NCI-H82 (cell line): ENCODE data around the gene KDM6B.

ENCODE experiments used
- DNase-seq: peaks from one replicate; lab custom pipeline; 2025; lab: John Stamatoyannopoulos, UW

Gene KDM6B

DNA sequence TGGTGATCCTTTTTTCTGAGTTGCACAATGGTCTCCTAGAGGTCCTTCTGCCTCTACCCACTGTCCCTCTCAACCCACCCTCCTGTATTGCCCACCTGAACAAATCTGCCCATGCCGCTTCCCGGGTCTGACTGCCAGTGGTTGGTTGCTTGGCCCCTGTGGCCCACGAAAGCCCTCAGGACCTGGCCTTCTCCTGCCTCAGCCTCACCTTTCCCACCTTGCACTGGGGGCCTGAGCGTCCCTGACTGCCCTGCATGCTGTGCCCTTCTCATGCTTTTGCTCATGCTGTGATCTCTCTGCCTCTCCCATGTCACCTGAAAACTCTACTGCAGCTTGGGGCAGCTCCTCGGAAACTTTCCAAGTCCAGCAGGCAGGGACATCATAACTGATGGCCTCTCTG, 13.8 kb upstream of the KDM6B start:
- no peak for DNase-seq

- DNase-seq = no peak
Measured at GRCh38 chr17:7822126-7822525, 11.9 kb upstream of the KDM6B start.

GRCh38 chr17:7823581-7824001, 10.4 kb upstream of the KDM6B start:
- no peak for DNase-seq

DNA sequence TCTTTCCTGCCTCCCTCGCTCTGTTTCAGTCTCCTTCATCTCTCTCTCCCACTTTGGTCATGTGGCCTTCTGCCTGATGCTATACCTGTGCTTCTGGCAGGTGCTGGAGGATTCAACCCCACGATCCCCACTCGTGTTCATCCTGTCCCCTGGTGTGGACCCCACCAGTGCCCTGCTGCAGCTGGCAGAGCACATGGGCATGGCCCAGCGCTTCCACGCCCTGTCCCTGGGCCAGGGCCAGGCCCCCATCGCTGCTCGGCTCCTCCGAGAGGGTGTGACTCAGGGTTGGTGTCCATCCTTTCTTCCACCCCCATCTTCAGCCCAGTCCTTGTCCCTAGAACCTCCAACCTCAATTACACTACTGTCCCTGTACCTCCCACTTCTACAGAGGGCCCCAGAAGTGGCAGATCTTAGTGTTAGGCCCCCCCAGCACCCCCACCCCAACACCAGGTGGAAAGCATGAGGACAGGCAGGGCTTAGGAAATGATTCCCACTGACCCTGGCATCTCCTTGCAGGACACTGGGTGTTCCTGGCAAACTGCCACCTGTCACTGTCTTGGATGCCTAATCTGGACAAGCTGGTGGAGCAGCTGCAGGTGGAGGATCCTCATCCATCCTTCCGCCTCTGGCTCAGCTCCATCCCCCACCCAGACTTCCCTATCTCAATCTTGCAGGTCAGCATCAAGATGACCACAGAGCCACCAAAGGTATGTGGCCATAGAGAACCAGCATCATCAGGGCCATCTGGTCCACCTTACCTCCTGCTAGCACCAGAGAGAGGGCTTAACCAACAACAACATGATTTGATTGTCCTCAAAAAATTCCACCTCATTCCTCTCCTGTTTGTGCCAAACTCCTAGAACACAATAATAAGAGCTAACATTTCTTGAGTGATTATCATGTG, 9.7 kb upstream of the KDM6B start:
- peak; percentile 84 for DNase-seq

GRCh38 chr17:7825206-7825990, 8.6 kb upstream of the KDM6B start:
- DNase-seq = peak; percentile 93

- no peak for DNase-seq
Measured at GRCh38 chr17:7830616-7831015, 3.4 kb upstream of the KDM6B start.

- DNase-seq = no peak
Measured at GRCh38 chr17:7831233-7831632, 2.8 kb upstream of the KDM6B start.

DNA sequence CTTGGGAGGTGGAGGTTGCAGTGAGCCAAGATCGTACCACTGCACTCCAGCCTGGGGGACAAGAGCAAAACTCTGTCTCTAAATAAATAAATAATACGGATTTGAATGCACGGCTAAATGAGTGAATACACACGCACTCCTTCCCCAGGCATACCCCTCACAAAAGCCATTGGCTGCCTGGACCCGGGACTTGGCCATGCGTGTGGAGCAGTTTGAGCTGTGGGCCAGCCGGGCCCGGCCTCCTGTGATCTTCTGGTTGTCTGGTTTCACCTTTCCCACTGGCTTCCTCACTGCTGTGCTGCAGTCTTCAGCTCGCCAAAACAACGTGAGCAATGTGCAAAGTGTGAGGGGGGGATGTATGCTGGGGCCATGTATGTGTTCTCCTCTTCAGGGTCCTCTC, 1.6 kb upstream of the KDM6B start:
- no peak for DNase-seq

DNA sequence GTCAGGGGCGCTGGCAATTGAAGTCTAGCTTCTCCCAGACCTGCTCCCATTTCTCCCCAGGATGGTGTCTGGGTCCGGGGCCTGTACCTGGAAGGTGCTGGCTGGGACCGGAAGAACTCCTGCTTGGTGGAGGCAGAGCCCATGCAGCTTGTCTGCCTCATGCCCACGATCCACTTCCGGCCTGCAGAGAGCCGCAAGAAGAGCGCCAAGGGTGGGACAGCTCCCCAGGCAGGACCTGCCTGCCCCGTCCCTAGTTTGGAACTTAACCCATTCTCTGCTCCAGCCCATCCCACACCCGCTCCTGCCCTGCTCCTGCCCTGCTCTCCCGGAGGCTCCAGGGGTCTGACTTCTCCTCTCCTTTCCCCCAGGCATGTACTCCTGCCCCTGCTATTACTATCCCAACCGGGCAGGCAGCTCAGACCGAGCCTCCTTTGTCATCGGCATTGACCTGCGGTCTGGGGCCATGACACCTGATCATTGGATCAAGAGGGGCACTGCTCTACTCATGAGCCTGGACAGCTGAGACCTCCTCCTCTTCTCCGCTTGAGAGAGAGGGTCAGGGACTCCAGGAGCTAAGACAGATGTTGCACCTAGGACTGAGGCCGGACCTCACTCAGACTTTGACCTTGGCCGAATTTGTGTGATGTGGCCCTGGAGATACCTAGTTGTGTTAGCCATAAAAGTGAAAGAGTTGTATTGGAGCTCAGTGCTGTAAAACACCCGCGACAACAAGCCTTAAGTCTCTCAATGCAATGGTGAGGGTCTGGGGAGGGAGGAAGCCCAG, 814 bp upstream of the KDM6B start:
- DNase-seq = no peak

DNA sequence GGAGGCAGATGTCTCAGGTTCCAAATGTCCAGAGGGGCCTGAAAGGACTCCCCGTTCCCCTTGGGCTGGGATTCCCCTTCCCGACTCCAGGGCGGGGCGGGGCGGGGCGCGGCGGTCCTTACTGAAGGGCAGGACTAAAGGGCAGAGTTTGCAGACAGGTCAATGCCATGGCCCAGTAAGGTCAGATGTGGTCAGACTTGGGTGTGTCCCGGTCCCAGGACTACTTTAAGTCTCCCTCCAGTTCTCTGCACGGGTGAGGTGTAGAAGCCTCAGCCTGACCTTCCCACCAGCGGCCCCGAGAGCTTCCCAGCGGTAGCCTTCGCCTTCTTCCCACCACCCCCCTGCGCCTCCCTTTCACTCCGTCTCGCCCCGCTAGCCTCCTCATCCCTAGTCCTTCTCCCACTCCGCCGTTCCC, 532 bp downstream of the KDM6B start:
- no peak for DNase-seq

DNA sequence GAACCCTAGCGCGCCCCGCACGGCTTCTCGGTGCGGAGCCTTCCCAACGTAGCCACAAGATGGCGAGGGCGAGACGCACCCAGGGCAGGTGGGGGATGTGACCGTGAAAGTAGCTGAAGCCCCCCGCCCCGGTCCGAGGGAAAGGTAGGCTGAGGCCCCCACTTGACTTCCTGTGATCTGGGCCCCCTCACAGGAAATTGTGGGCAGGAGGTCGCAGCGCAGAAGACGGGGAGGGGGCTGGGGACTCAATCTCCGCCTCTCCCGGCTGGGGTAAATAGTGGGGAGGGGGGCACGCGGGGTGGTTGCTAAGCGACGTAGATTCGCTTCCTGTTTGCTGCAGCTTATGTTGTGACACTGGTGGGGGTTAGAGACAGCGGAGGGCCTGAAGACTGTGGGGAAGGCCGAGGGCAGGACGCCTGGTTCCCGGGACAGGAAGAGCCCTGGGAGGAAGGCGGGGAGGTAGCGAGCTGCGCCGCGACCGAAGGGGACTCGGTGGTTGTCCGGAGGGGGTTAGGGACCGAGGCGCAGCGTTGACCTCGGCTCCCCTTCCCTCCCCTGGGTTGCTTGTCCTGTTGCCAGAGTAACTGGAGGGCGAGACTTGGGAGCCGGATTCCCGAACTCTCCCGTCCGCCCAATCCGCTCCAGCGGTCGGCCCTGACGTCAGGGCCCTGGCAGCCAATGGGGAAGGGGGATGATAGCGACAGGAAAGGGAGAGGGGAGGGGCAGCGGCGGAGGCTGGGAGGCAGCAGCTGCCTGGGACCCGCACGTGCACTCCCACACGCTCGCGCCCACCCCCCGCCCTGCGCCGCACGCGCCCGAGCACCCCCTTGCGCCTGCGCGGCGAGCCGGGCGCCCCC, 1.2 kb downstream of the KDM6B start:
- DNase-seq = peak; percentile 100

- peak; percentile 98 for DNase-seq
Measured at GRCh38 chr17:7835814-7836595, 2.0 kb downstream of the KDM6B start.

- DNase-seq = peak; percentile 99
Measured at GRCh38 chr17:7836596-7837407, 2.8 kb downstream of the KDM6B start.

GRCh38 chr17:7837408-7838088, 3.5 kb downstream of the KDM6B start:
- peak; percentile 74 for DNase-seq

DNA sequence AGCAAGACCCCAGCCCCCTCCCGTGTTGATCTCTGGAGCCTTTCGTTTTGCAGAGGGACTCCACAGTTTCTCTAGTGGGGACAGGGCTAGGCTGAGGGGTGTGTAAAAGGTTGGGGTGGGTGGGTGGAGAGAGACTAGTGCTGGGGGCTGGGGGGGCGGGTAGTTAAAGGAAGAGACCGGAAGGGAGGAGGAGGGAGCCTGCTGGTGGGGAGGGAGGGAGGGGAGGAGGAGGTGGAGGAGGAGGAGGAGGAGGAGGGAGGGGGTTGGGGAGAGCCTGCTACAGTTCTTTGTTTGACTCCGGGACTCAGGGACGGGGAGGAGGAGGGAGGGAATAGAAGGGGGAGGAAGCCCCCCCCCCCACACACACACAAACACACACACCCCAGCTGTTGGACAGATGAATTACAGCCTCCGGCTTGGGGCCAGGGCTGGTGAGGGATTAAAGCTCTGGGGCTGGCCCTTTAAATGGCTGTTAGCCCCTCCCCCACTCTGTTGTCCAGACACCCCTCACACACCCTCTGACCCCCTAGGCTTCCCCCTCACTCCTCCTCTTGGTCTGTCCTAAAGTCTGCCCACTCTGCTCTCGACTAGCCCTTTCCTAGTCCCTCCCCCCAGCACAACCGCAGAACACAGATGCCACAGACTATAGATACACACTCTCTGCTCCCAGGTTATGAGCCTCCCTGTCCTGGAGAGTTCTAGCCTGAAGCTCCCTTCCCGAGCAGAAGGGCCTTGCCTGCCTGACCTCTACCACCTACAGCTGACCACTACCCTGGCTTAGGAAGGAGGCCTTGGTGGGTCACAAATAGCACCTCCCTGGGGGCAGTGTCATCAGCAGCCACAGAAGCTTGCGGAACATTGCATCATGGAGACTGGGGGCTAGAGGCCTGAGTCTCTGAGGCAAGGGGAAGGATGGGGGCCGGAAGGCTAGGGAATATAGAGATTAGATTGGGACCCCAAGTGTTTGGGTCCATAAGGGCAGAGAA, 4.4 kb downstream of the KDM6B start:
- peak; percentile 96 for DNase-seq

DNA sequence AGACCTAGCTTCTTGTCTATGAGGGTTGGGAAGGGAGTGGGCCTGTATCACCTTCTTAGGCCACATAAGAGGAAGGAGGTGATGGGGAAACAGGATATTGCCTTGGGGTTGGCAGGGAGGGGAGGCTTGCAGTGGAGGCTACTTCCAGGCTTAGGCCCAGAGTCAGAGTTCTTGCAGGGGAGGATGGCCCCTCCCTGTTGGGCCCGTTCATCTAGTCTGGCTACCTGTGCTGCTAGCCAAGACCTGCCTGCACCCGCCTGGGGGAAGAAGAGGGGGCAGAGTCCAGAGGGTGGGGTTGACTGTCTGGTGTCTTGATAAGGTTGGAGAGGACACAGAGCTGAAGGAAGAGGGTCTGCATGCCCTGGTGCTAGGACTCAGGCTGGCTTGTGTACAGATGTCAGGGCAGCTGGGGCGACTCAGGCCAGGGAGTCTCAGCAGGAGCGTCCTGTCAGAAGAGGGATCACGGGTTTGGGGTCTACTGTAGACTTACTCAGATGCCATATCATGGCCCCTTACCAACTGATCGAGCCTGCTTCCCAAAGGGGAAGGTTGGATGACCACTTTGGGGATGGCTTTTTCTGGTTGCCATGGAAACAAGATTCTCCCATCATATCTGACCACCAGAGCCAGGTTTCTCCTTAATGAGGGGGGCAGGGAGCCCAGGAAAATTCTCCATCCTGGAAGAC, 5.3 kb downstream of the KDM6B start:
- peak; percentile 48 for DNase-seq

DNA sequence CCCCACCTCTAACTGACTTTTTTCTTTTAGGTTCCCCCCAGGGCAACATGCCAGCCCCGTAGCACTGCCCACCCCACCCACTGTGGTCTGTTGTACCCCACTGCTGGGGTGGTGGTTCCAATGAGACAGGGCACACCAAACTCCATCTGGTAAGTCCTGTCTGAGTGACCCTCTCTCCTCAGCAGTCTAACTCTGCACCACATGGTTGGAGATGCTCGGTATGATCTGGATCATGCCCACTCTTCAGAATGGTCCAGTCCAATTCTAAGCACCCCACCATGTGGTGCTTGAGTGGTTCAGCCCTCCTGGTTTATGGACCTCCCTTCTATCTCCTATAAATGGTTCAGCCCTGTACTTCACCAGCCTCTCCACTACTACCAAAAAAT, 5.9 kb downstream of the KDM6B start:
- DNase-seq = peak; percentile 78
